Activated naive CD4-positive, alpha-beta T cell treated with anti-CD3 and anti-CD28 coated beads, Interleukin-2, amount 10 ng/mL, durations not matched to agents 7 days and 5 days (primary cell): ENCODE results near the gene IGF1.
"Not testable (repeated sequence)": the region's sequence is repeated elsewhere in the genome, so short reads cannot be mapped to it uniquely, and the experiment has no call there.

Experiments
- CTCF ChIA-PET: fragments of 350-600 bp; sonication (Branson Sonifier 250); formaldehyde crosslinking; loops from one replicate; lab custom pipeline; 2021; ENCODE audit warnings: antibody characterized with exemption; lab: Charles Lee
- DNase-seq: peaks from one replicate; pipeline ENCODE4 v3.0.0-alpha.2; 2020
- H3K27ac Mint-ChIP-seq: one replicate; pipeline ENCODE4 v1.8.0; 2021; ENCODE audit warnings: mild to moderate bottlenecking, moderate library complexity, mixed read lengths
- H3K27me3 Mint-ChIP-seq: one replicate; pipeline ENCODE4 v1.8.0; 2021; ENCODE audit warnings: mild to moderate bottlenecking, mixed read lengths
- H3K36me3 Mint-ChIP-seq: one replicate; pipeline ENCODE4 v1.8.0; 2021; ENCODE audit warnings: mixed read lengths
- H3K4me1 Mint-ChIP-seq: one replicate; pipeline ENCODE4 v1.8.0; 2021; ENCODE audit warnings: mixed read lengths
- H3K4me3 Mint-ChIP-seq: one replicate; pipeline ENCODE4 v1.8.0; 2021; ENCODE audit warnings: mild to moderate bottlenecking, moderate library complexity, mixed read lengths
- H3K9me3 Mint-ChIP-seq: one replicate; pipeline ENCODE4 v1.8.0; 2021; ENCODE audit warnings: mixed read lengths

IGF1 gene

GRCh38 chr12:102462795-102463465, 17.4 kb downstream of the IGF1 start:
- no peak for DNase-seq
- no peaks in the 10 kb centered on the region for H3K9me3 Mint-ChIP-seq
- H3K27ac Mint-ChIP-seq = no peak overlapping the region
- CTCF ChIA-PET = no interaction called here
- peaks cover 4% of the 10 kb centered on the region for H3K27me3 Mint-ChIP-seq
- H3K4me3 Mint-ChIP-seq = no peak overlapping the region
- no peaks in the 10 kb centered on the region for H3K36me3 Mint-ChIP-seq
- H3K4me1 Mint-ChIP-seq = no peaks in the 10 kb centered on the region

DNA sequence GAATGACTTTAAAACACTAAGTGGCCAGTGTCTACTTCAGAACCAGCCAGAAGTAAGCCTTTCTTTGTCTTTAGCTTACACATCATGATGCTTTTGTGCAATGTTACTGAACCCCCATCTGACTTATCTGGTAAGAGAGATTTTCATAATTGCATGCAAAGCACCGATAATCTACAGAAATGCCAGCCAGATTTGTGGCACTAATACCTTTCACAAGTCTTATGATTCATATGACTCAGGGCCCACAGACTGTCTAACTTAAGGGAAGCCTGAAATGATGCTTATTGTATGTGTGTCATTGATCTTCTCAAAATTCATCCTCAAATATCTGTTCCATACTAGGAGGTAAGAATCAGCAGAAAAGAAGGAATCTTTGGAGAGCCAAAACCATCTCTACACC, 18.0 kb downstream of the IGF1 start:
- Mint-ChIP-seq H3K27me3 (peaks cover 4% of the 10 kb centered on the region), H3K36me3 (no peaks in the 10 kb centered on the region), H3K27ac (no peak overlapping the region), H3K9me3 (no peaks in the 10 kb centered on the region), H3K4me1 (no peaks in the 10 kb centered on the region), H3K4me3 (no peak overlapping the region)
- no peak for DNase-seq
- CTCF ChIA-PET = no interaction called here

DNA sequence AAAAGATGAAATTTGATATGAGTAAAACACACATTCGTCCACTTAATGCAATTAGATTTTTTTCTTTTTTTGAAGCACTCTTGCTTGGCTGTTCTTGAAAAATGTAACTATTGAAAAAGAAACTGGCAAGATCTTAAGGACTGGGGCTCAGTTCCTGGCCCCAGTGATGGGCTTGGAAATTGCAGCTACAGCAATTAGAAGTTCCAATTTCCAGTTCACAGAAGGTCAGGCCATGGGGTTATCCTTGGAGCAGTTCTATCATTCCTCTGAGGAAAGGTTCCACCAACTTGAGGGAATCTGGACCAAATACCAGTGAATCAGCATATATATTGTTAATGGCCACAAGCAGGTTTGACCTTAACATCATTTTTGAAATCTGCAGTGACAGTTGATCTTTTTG, 18.9 kb downstream of the IGF1 start:
- H3K9me3 Mint-ChIP-seq = no peaks in the 10 kb centered on the region
- no peak overlapping the region for H3K4me3 Mint-ChIP-seq
- H3K27ac Mint-ChIP-seq = no peak overlapping the region
- no peaks in the 10 kb centered on the region for H3K36me3 Mint-ChIP-seq
- peaks cover 4% of the 10 kb centered on the region for H3K27me3 Mint-ChIP-seq
- no peaks in the 10 kb centered on the region for H3K4me1 Mint-ChIP-seq
- DNase-seq = no peak
- CTCF ChIA-PET = no interaction called here

- Mint-ChIP-seq H3K4me1 (no peaks in the 10 kb centered on the region), H3K4me3 (no peak overlapping the region), H3K9me3 (no peaks in the 10 kb centered on the region), H3K36me3 (no peaks in the 10 kb centered on the region), H3K27me3 (peaks cover 4% of the 10 kb centered on the region), H3K27ac (no peak overlapping the region)
- CTCF ChIA-PET = no interaction called here
- no peak for DNase-seq
Observed at GRCh38 chr12:102459314-102459713, 21.0 kb downstream of the IGF1 start.

DNA sequence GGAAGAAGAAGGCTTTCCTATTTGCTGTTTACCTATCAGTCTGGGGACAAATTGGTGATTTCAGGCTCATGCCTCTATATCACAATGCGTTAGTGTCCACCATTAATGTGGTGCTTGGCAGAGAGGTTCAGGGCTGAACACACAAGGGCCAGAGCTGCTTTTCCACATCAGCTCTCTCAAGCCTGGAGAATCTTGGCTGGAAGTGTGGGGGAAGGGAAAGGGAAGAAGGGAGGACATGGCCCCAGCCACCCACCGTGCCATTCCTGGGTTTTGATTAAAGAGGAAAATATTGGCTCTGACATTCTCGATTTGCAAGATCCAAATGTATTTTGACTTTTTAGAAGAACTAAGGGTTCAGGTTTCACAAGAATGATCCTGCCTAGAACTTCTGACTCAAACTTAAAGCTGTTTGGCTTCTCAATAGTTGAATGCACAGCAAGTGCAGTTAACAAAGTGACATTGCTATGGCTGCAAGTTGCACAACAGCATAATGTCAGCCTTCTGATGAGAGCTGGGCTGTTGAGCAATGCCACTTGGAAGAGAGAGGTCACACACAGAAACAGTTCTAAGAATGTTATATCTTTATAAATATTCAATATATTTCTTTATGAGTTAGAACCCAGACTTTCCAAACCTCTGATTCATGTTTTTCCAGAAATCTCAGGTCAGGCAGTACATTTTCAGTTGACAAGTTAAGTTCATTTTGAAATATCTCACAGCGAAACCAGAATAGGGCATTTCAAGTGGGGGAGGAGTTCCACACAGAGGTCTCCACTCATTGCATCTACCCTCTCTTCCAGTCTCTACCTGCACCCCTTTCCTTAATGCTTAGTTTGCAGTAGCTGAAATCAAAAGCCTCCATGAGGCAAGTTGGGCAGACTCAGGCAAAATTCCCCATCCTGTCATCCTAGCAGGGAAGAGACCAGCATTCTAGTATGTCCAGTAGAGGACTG, 25.3 kb downstream of the IGF1 start:
- no peak for DNase-seq
- H3K27me3 Mint-ChIP-seq = peaks cover 4% of the 10 kb centered on the region
- CTCF ChIA-PET = no interaction called here
- no peak overlapping the region for H3K4me3 Mint-ChIP-seq
- H3K9me3 Mint-ChIP-seq = no peaks in the 10 kb centered on the region
- H3K4me1 Mint-ChIP-seq = no peaks in the 10 kb centered on the region
- no peaks in the 10 kb centered on the region for H3K36me3 Mint-ChIP-seq
- H3K27ac Mint-ChIP-seq = no peak overlapping the region

DNA sequence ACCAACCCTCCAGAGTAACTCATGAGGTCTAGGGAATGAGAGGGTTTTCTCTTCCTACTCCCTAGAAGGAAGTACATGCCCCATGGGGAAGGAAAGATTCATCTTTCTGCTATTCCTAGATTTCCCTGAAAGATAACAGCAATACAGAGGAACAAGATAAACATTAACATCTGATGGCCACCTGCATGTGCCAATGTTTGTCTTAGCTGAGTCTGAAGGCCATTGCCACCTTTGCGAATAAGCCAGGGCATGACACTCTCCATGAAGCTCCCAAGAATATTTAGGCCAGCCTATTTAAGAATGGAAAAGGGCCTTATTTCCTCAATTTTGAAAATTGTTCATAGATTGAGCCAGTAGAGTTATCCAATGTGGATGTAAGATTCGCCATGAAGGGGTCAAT, 26.0 kb downstream of the IGF1 start:
- DNase-seq = no peak
- Mint-ChIP-seq H3K4me3 (no peak overlapping the region), H3K27me3 (peaks cover 4% of the 10 kb centered on the region), H3K9me3 (no peaks in the 10 kb centered on the region), H3K27ac (no peak overlapping the region), H3K4me1 (no peaks in the 10 kb centered on the region), H3K36me3 (no peaks in the 10 kb centered on the region)
- CTCF ChIA-PET = no interaction called here

DNA sequence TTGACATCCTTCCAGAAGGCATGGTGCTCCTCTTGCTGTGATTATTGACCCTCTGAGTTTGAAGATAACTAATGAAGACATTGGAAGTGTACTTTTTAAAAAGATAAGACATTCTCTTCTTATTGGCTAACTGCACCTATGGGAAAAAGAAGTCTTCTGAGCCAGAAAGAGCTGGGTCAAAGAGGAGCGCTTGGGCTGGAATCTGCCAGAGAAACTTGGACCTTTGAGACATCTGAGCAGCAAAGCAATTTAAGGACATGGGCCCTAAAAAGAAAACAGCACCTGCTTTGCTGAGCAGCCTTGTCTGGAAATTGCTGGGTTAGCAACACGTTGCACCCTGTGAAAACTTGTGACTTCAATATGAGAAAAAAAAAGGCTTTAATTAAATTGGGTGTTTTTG, 27.8 kb downstream of the IGF1 start:
- H3K9me3 Mint-ChIP-seq = peaks cover 4% of the 10 kb centered on the region

DNA sequence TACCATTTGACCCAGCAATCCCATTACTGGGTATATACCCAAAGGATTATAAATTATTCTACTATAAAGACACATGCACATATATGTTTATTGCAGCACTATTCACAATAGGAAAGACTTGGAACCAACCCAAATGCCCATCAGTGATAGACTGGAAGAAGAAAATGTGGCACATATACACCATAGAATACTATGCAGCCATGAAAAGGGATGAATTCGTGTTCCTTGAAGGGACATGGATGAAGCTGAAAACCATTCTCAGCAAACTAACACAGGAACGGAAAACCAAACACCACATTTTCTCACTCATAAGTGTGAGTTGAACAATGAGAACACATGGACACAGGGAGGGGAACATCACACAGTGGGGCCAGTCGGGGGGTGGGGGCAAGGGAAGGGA, 31.3 kb downstream of the IGF1 start:
- DNase-seq, H3K36me3 Mint-ChIP-seq, H3K4me3 Mint-ChIP-seq, H3K27me3 Mint-ChIP-seq, H3K9me3 Mint-ChIP-seq, H3K4me1 Mint-ChIP-seq, H3K27ac Mint-ChIP-seq, CTCF ChIA-PET: not testable (repeated sequence)

More for the DNA sequence above, 27.8 kb downstream of the IGF1 start:
- DNase-seq = no peak
- H3K4me3 Mint-ChIP-seq = no peak overlapping the region
- CTCF ChIA-PET = no interaction called here
- peaks cover 4% of the 10 kb centered on the region for H3K27me3 Mint-ChIP-seq
- H3K27ac Mint-ChIP-seq = no peak overlapping the region
- H3K4me1 Mint-ChIP-seq = no peaks in the 10 kb centered on the region
- no peaks in the 10 kb centered on the region for H3K36me3 Mint-ChIP-seq

- DNase-seq, H3K27ac Mint-ChIP-seq, H3K4me3 Mint-ChIP-seq, H3K36me3 Mint-ChIP-seq, CTCF ChIA-PET, H3K27me3 Mint-ChIP-seq, H3K9me3 Mint-ChIP-seq, H3K4me1 Mint-ChIP-seq: not testable (repeated sequence)
Observed at GRCh38 chr12:102447426-102447825, 32.9 kb downstream of the IGF1 start.

GRCh38 chr12:102444707-102445106, 35.7 kb downstream of the IGF1 start:
- H3K36me3 Mint-ChIP-seq = no peaks in the 10 kb centered on the region
- peaks cover 9% of the 10 kb centered on the region for H3K9me3 Mint-ChIP-seq
- no peak for DNase-seq
- no peaks in the 10 kb centered on the region for H3K4me1 Mint-ChIP-seq
- CTCF ChIA-PET = no interaction called here
- H3K4me3 Mint-ChIP-seq = no peak overlapping the region
- H3K27me3 Mint-ChIP-seq = peaks cover 5% of the 10 kb centered on the region
- no peak overlapping the region for H3K27ac Mint-ChIP-seq

DNA sequence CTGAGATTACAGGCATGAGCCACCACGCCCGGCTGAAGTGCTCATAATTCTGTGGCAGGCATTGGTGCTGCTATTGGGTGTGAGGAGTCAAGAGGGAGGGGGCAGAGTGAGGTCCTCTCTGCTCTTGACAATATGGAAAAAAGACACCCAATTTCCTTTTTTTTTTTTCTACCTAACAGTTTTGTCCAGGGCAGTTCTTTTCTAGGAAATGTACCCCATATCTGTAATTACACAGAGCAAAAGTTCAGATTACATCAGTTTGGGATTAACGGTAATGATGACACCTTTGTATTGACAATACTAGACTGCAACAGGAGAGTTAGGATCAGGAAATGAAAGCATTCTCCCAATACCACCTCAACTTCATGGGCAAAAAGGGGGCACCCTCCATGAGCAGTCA, 36.3 kb downstream of the IGF1 start:
- H3K4me1 Mint-ChIP-seq = no peaks in the 10 kb centered on the region
- no peak for DNase-seq
- peaks cover 8% of the 10 kb centered on the region for H3K27me3 Mint-ChIP-seq
- H3K27ac Mint-ChIP-seq = no peak overlapping the region
- H3K9me3 Mint-ChIP-seq = peaks cover 8% of the 10 kb centered on the region
- CTCF ChIA-PET = no interaction called here
- H3K36me3 Mint-ChIP-seq = no peaks in the 10 kb centered on the region
- H3K4me3 Mint-ChIP-seq = no peak overlapping the region

- CTCF ChIA-PET = no interaction called here
- no peak for DNase-seq
- Mint-ChIP-seq H3K9me3 (no peaks in the 10 kb centered on the region), H3K36me3 (no peaks in the 10 kb centered on the region), H3K27me3 (peaks cover 8% of the 10 kb centered on the region), H3K27ac (no peak overlapping the region), H3K4me1 (no peaks in the 10 kb centered on the region), H3K4me3 (no peak overlapping the region)
Observed at GRCh38 chr12:102441077-102441596, 39.2 kb downstream of the IGF1 start.

DNA sequence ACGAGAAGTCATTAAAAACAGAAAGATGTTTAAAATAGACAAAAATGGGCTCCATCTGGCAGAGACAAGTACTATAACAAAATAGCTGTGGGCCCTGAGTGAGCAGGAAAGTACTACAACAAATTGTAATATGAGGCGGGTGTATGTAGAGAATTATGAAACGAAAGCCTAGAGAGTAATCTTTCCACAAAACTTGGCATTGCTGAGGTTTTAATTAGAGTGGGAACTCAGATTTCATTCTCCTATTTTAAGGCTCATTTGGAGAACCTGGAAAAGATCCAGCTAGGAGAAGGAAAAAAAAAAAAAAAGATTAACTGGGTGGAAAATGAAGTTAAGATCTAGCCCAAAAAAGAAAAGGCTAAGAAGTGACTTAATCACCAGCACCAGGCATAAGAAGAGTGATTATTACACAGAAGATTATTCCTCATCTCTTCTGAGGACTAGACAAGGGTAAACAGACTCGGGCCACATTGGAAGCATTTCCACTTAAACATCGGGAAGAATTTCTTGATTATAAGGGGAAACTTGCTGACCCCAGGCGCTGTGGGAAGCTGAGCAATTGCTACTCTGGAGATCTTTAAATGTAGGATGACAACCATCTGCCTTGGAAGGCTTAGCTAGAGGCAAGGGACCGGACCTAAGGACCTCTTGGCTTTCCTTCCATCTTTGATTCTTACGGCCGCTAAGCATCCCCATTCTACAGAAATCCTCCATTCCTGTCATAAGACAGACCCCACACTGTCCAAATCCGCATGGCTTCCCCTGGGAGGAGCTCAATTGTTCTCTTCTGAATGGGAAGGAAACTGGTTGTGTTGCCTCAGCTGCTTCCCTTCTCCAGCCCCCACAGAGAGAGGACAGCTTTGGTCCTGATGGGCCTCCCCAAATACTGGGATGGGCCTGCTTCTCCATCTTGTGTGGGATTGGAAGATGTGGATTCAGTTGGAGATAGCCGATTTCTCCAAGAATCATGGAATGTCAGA, 40.6 kb downstream of the IGF1 start:
- H3K9me3 Mint-ChIP-seq = no peaks in the 10 kb centered on the region
- H3K27ac Mint-ChIP-seq = no peak overlapping the region
- no peaks in the 10 kb centered on the region for H3K4me1 Mint-ChIP-seq
- DNase-seq = no peak
- CTCF ChIA-PET = no interaction called here
- no peaks in the 10 kb centered on the region for H3K36me3 Mint-ChIP-seq
- H3K27me3 Mint-ChIP-seq = peaks cover 8% of the 10 kb centered on the region
- H3K4me3 Mint-ChIP-seq = no peak overlapping the region

GRCh38 chr12:102438827-102439210, 41.5 kb downstream of the IGF1 start:
- no peak for DNase-seq
- H3K36me3 Mint-ChIP-seq = no peaks in the 10 kb centered on the region
- no peak overlapping the region for H3K4me3 Mint-ChIP-seq
- H3K27me3 Mint-ChIP-seq = peaks cover 8% of the 10 kb centered on the region
- no peaks in the 10 kb centered on the region for H3K4me1 Mint-ChIP-seq
- CTCF ChIA-PET = no interaction called here
- H3K9me3 Mint-ChIP-seq = no peaks in the 10 kb centered on the region
- H3K27ac Mint-ChIP-seq = no peak overlapping the region
